IPS-18c (cell line): ENCODE measurements around the gene WIF1.

Experiments used
- H3K4me3 ChIP-seq: 2 replicates; pipeline ENCODE4 v1.7.0; 2013; ENCODE audit warnings: low read depth, mild to moderate bottlenecking, low read length, moderate library complexity; ENCODE audit not compliant: insufficient read depth
- H3K9me3 ChIP-seq: one replicate; pipeline ENCODE4 v1.6.1; 2013; ENCODE audit warnings: mild to moderate bottlenecking, low read length, moderate library complexity; ENCODE audit not compliant: control insufficient read depth, insufficient read depth

The WIF1 gene

GRCh38 chr12:65081496-65081895 lies 39.6 kb downstream of the WIF1 start:
- H3K9me3 ChIP-seq, result no peaks in the 10 kb centered on the region
- no peak overlapping the region for H3K4me3 ChIP-seq

- H3K9me3 ChIP-seq, result no peaks in the 10 kb centered on the region
These were observed 46.2 kb downstream of the WIF1 start for GRCh38 chr12:65074932-65075331.

GRCh38 chr12:65069336-65069735 lies 51.8 kb downstream of the WIF1 start:
- H3K9me3 ChIP-seq, result no peaks in the 10 kb centered on the region
- H3K4me3 ChIP-seq, result no peak overlapping the region

More at GRCh38 chr12:65074932-65075331, 46.2 kb downstream of the WIF1 start:
- H3K4me3 ChIP-seq, result no peak overlapping the region

- no peaks in the 10 kb centered on the region for H3K9me3 ChIP-seq
- H3K4me3 ChIP-seq, result no peak overlapping the region
These were observed 53.7 kb downstream of the WIF1 start for GRCh38 chr12:65067383-65067782.

- no peak overlapping the region for H3K4me3 ChIP-seq
- H3K9me3 ChIP-seq, result no peaks in the 10 kb centered on the region
These were observed 65.2 kb downstream of the WIF1 start for GRCh38 chr12:65055859-65056258.

- Histone ChIP-seq H3K4me3 (no peak overlapping the region), H3K9me3 (no peaks in the 10 kb centered on the region)
These were observed 69.9 kb downstream of the WIF1 start for GRCh38 chr12:65051218-65051617.

GRCh38 chr12:65045269-65045668 lies 75.8 kb downstream of the WIF1 start:
- no peak overlapping the region for H3K4me3 ChIP-seq

GRCh38 chr12:65039301-65039700 lies 81.8 kb downstream of the WIF1 start:
- no peak overlapping the region for H3K4me3 ChIP-seq
- H3K9me3 ChIP-seq, result peaks cover 2% of the 10 kb centered on the region

More at GRCh38 chr12:65045269-65045668, 75.8 kb downstream of the WIF1 start:
- H3K9me3 ChIP-seq, result no peaks in the 10 kb centered on the region

GRCh38 chr12:65025136-65025535 lies 96.0 kb downstream of the WIF1 start:
- H3K9me3 ChIP-seq, result no peaks in the 10 kb centered on the region
- H3K4me3 ChIP-seq, result no peak overlapping the region

GRCh38 chr12:65023485-65023884 lies 97.6 kb downstream of the WIF1 start:
- Histone ChIP-seq H3K9me3 (no peaks in the 10 kb centered on the region), H3K4me3 (no peak overlapping the region)

GRCh38 chr12:65022960-65023359 lies 98.1 kb downstream of the WIF1 start:
- Histone ChIP-seq H3K9me3 (no peaks in the 10 kb centered on the region), H3K4me3 (no peak overlapping the region)

- Histone ChIP-seq H3K9me3 (no peaks in the 10 kb centered on the region), H3K4me3 (no peak overlapping the region)
These were observed 98.7 kb downstream of the WIF1 start for GRCh38 chr12:65022421-65022820.

GRCh38 chr12:65019696-65020234 lies 101.3 kb downstream of the WIF1 start:
- H3K9me3 ChIP-seq, result no peaks in the 10 kb centered on the region
- H3K4me3 ChIP-seq, result no peak overlapping the region

- Histone ChIP-seq H3K4me3 (no peak overlapping the region), H3K9me3 (no peaks in the 10 kb centered on the region)
These were observed 104.0 kb downstream of the WIF1 start for GRCh38 chr12:65016881-65017650.

- H3K4me3 ChIP-seq, result no peak overlapping the region
These were observed 105.3 kb downstream of the WIF1 start for GRCh38 chr12:65015850-65016249.

GRCh38 chr12:65014504-65015271 lies 106.4 kb downstream of the WIF1 start:
- no peak overlapping the region for H3K4me3 ChIP-seq
- H3K9me3 ChIP-seq, result no peaks in the 10 kb centered on the region

More at GRCh38 chr12:65015850-65016249, 105.3 kb downstream of the WIF1 start:
- no peaks in the 10 kb centered on the region for H3K9me3 ChIP-seq

GRCh38 chr12:65010437-65010836 lies 110.7 kb downstream of the WIF1 start:
- no peak overlapping the region for H3K4me3 ChIP-seq
- H3K9me3 ChIP-seq, result no peaks in the 10 kb centered on the region

GRCh38 chr12:65005716-65006115 lies 115.4 kb downstream of the WIF1 start:
- H3K4me3 ChIP-seq, result no peak overlapping the region
- no peaks in the 10 kb centered on the region for H3K9me3 ChIP-seq
